Measurements from ENCODE around the gene WNT4. TPM values are rescaled to one million over a fixed set of nuclear protein-coding genes. Genes with fewer than 3 reads are reported as not detected.
"Not testable (repeated sequence)": the region's sequence is repeated elsewhere in the genome, so short reads cannot be mapped to it uniquely, and the experiment has no call there.

The WNT4 gene
- total RNA-seq, 1 experiment from 2014 or later = 0.53 TPM

DNA sequence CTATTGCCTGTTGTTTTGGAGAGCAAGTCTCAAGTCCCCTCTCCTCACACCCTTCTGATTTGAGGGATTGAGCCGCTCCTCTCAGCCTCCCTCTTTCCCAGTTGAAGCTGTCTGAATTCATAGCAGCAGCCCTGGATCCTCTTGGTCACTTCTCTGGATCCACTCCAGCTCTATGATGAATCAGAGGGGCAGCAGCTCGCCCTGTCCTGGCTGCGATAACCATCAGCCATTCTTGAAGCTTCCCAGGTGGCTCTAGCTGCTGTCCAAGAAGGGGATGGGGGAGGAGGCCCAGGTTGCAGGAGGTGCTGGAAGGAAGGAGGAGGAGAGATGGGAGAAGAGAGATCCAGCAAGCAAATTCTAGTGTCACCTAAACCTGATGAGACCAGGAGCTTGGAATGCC lies 31.3 kb downstream of the WNT4 start:
- no peak for DNase-seq (ENCODE audit: low spot score)

DNA sequence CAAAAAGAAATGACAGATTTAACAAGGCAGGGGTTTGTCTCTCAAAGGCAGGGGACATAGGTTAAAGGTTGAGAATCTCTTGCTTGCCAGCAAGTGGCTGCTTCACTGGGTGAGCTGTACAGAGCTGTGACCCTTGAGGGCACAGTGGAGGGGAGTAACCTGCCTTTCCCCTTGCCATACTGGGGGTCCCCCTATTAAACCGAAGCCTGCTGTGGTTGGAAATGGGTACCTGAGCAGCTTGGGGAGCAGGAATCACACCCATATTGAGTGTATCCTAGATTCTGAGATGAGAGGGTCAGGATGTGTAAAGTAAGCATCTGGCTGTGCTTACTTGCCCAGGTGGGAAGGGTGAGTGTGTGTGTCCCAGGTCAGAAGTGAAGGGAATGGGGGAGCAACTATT lies 31.8 kb downstream of the WNT4 start:
- DNase-seq (ENCODE audit: low spot score) = no peak

DNA sequence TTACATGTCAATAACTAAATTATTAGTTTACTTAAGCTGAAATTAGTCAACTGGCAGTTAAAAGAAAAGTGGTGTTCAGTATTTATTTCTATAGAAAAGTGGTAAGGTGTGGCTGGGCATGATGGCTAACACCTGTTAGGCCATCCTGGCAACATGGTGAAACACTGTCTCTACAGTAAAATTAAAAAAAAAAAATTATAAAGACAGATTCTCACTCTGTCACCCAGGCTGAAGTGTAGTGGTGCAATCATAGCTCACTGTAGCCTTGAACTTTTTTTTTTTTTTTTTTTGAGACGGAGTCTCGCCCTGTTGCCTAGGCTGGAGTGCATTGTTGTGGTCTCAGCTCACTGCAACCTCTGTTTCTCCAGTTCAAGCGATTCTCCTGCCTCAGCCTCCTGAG lies 32.9 kb downstream of the WNT4 start:
- no peak for DNase-seq (ENCODE audit: low spot score)

DNA sequence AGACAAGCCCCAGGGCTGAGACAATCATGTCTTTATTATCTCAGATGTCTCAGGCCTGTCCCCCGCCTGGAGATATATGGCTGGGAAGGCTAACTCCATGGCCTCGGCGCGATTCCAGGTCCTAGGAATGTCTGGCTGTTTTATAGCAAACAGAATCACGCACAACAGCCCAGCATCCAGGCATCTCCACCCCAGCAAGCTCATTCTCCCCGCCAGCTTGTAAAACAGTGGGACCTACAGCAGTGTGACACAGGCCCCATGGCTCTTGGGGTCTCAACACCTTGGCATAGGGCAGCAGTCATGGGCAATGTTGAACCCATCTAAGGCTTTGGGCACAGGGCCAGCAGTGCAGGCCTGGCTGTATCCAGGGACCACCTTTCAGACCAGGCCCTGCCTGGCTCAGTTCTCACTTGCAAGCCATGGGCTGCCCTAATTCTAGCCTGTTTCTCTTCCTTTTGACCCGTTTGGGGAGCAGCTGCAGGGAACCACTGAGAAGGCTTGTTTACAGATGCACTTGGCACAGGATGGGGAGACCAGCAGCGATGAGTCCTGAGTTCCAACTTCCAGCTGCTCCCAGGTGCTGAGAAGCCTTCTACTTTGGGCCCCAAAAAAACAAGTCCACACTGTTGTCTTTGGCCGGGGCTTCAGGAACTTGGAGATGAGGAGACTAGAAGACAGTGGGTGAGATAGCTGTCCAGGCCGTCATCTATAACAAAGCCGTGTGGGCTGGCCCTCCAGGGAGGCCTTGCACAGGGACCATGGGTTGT lies 34.4 kb downstream of the WNT4 start:
- DNase-seq (ENCODE audit: low spot score) = no peak

GRCh38 chr1:22107126-22107525 lies 35.8 kb downstream of the WNT4 start:
- DNase-seq (ENCODE audit: low spot score) = no peak

DNA sequence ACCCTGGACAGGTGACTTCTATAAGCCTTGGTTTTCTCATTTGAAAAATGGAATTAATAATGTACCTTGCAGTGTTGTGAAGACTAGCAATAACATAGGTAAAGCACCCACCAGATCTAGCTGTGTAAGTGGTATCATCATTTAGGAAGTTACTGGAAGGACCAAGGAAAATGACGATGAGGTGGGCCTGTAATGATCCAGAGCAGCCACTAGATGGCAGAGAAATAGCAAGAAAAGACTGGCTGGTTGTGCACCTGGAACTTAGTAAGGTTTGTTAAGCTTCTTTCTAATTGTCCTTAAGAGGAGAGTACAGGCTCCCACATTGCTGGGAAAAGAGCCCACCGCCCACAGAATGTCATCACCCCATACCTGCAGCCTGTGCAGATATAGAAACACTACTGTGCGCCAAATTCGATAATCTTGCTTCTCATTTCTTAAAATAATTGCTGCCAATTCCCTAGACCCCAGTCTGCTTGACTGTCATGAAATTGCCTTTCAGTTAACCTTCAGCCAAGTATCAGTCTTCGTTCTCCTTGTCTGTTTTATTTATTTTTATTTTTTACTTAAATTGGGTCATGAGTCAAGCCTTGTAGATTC lies 37.2 kb downstream of the WNT4 start:
- peak; percentile 77 for DNase-seq (ENCODE audit: low spot score)

- no peak for DNase-seq (ENCODE audit: low spot score)
Measured at GRCh38 chr1:22104865-22105437, 37.9 kb downstream of the WNT4 start.

DNA sequence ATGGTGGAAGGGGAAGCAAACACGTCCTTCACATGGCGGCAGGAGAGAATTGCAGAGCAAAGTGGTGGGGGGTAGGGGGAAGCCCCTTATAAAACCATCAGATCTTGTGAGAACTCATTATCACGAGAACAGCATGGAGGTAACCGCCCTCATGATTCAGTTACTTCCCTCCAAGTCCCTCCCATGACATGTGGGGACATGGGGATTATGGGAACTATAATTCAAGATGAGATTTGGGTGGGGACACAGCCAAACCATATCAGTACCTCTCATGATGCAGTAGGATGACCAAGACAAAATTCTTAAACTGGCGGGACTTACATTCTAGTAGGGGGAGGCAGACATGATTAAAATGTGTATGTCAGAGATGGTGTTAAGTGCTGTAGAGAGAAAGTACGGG lies 38.8 kb downstream of the WNT4 start:
- DNase-seq (ENCODE audit: low spot score) = no peak

GRCh38 chr1:22102746-22103145 lies 40.2 kb downstream of the WNT4 start:
- DNase-seq (ENCODE audit: low spot score) = no peak

DNA sequence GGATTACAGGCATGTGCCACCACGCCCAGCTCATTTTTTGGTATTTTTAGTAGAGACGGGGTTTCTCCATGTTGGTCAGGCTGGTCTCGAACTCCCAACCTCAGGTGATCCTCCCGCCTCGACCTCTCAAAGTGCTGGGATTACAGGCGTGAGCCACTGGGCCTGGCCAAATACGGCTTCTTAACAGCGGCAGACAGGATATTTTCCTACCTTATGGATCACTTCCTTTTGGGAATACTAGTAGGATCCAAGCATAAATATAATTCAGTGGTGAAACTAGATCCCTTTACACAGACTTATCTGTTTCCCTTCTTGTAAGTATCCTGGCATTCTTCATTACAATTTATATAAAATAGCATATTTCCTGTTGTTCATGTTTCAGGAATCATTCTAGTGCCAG lies 40.9 kb downstream of the WNT4 start:
- DNase-seq (ENCODE audit: low spot score) = no peak

DNA sequence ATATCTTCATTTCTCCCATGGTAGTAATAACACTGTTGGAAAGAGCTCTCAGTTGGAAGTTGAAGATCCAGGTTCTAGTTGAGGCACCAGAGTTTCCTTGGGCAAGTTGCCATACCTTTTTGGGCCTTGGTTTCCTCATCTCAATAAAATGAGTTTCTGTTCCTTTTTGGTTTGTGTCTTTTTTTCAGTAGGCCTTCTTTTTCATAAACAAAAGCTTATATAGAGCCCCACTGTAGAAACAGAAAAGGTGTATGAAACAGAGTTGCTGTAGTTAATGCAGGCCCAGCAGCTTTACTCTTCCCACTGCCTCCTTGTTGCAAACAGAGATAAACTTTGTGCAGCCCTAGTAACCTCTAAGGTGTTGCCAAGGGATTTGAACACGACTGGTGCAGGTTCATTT lies 41.7 kb downstream of the WNT4 start:
- no peak for DNase-seq (ENCODE audit: low spot score)

DNA sequence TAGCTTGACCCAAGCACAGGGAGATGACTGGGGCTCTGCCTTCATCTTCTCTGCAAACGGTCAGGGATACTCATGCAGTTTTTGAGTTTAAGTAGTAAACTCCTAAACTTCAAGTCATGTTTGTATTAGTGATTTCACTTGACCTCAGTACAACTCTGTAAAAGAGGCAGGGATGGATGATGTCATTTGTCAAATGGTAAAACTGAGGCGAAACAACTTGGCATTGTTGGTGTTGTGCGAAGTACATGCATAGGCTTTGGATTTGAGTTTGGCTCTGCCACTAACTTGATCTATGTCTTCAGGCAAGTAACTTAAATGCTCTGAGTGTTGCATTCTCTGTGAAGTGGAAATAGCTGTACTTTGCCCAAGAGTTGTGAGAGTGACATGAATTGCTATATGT lies 42.7 kb downstream of the WNT4 start:
- DNase-seq (ENCODE audit: low spot score) = no peak

DNA sequence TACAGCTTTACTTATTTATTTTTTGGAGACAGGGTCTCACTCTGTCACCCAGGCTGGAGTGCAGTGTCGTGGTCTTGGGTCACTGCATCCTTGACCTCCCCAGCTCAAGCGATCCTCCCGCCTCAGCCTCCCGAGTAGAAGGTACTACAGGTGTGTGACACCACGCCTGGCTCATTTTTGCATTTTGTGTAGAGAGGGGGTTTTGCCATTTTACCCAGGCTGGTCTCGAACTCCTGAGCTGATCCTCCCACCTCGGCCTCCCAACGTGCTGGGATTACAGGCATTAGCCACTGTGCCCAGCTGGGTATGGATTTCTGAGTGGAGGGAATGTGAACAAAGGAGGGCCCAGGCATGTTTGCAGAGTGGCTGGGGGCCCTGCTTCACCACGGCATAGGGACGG lies 44.1 kb downstream of the WNT4 start:
- no peak for DNase-seq (ENCODE audit: low spot score)

GRCh38 chr1:22096463-22096862 lies 46.4 kb downstream of the WNT4 start:
- no peak for DNase-seq (ENCODE audit: low spot score)

GRCh38 chr1:22096036-22096435 lies 46.9 kb downstream of the WNT4 start:
- no peak for DNase-seq (ENCODE audit: low spot score)

- no peak for DNase-seq (ENCODE audit: low spot score)
Measured at GRCh38 chr1:22093513-22093912, 49.4 kb downstream of the WNT4 start.

- not testable (repeated sequence) for DNase-seq (ENCODE audit: low spot score)
Measured at GRCh38 chr1:22092026-22092768, 50.7 kb downstream of the WNT4 start.

DNA sequence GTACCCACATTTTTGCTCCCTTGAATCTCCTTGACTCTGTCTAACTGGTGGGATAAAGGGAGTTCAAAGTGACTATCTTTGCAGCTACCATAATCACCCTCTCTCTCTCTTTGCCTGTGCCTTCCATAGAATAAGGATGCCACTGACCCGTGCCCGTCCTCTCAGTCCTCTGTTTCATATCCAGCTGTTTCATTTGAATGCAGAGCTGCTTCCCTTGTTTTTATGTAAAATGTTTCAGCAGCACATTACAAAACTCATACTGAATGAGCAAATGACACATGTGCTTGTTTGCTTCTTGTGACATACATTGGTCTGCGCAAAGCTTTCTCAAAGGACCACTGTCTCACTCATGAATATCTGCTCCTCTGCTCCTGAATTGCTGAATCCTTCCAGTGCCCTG lies 52.0 kb downstream of the WNT4 start:
- DNase-seq (ENCODE audit: low spot score) = no peak

GRCh38 chr1:22089787-22090186 lies 53.1 kb downstream of the WNT4 start:
- no peak for DNase-seq (ENCODE audit: low spot score)

DNA sequence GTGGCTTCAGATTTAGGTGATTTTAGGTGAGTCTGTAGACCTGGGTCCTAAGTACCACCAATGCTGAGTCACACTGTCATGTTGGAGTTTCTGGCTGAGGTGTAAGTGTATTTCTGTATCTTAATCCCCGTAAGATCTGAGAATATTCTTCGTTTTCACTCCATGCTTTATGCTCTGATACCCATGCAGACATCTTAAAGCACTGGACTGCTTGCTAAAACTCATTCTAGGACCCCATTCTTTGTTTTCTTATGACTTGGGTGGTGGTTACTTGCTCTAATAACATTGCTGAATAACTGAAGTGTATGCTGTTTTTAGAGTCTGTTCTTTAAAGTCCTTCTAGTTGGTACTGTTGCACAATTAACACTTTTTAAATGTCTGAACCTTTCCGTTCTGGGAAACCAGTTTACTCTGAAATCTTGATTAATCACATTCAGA lies 53.7 kb downstream of the WNT4 start:
- no peak for DNase-seq (ENCODE audit: low spot score)

DNA sequence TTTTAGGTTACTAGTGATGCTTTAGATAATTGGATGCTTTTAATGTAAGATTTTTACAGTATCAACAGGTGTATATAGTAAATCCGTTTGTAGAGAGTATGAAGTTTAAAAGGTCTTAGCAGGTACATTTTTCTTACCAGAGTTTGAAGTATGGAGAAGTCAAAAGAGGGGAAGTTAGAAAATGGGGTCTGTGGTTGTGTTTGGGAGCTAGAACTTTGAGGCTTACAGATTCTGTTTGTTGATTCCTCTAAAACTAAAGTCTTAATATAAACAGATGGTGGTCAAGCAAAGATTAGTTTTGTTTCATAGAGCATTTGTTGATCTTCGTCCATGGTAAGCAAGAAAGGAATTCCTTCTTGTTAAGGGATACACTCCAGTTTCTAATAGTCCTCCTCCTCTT lies 54.6 kb downstream of the WNT4 start:
- no peak for DNase-seq (ENCODE audit: low spot score)

DNA sequence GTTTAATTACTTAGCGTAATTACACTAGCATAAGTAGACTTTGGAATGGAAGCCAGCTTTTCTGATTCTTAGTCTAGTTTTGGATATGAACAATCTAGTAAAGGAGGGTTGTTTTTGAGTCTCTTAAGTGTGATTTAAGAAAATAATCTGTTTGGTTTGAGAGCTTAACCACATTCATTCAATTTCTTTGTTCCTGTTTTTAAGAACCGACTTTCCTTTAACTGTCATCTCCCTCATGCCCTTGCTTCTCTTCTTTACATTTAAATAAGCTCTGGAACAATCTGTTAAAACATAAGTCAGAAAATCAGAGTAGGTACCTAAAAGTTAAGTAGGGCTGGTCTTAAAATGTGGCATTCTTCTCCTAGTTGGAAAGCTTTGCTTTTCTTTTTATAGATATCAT lies 62.7 kb downstream of the WNT4 start:
- DNase-seq (ENCODE audit: low spot score) = no peak
